TTC549 (cell line): ENCODE measurements around the gene RILPL2.
"Not testable (repeated sequence)": the region's sequence is repeated elsewhere in the genome, so short reads cannot be mapped to it uniquely, and the experiment has no call there.

ENCODE experiments used
- FAIRE-seq: peaks from 2 replicates; lab custom pipeline; 2012; peaks lifted over from hg19 to GRCh38; lab: Jason Lieb, UNC

The RILPL2 gene

DNA sequence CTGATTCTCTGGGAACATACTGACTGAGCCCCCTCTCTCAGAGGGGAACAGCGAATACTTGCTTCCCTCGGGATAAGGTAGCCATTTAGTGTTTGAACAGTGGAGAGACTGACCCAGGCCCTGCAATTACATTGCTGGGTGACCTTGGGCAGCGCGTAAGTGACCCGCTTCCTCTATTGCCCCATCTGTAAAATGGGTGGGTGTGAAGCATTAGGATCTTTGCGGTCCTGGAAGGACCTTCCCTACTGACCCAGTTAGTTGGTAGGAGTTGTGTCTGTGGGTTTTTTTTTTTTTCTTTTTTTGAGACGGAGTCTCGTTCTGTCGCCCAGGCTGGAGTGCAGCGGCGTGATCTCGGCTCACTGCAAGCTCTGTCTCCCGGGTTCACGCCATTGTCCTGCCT lies 53.8 kb downstream of the RILPL2 start:
- FAIRE-seq = no peak

DNA sequence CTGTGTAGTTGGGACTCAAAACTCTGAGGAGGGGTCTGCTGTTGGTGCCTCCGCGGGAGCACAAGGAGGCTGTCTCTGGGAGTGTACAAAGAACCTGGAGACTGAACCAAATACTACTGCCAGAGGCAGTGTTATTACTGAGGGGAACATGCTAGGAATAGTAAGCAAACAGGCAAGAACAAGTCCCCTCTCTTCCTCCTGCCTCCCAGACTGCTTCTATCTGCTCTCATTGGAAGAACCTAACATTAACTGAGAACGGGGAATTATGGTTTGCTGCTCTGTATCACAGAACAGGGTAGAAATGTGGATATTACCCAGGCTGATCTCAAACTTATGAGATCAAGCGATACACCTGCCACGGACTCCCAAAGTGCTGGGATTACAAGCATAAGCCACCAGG lies 57.1 kb downstream of the RILPL2 start:
- no peak for FAIRE-seq

DNA sequence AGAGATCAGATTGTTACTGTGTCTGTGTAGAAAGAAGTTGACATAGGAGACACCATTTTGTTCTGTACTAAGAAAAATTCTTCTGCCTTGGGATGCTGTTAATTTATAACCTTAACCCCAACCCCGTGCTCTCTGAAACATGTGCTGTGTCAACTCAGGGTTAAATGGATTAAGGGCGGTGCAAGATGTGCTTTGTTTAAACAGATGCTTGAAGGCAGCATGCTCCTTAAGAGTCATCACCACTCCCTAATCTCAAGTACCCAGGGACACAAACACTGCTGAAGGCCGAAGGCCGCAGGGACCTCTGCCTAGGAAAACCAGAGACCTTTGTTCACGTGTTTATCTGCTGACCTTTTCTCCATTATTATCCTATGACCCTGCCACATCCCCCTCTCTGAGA lies 64.1 kb downstream of the RILPL2 start:
- FAIRE-seq = not testable (repeated sequence)

DNA sequence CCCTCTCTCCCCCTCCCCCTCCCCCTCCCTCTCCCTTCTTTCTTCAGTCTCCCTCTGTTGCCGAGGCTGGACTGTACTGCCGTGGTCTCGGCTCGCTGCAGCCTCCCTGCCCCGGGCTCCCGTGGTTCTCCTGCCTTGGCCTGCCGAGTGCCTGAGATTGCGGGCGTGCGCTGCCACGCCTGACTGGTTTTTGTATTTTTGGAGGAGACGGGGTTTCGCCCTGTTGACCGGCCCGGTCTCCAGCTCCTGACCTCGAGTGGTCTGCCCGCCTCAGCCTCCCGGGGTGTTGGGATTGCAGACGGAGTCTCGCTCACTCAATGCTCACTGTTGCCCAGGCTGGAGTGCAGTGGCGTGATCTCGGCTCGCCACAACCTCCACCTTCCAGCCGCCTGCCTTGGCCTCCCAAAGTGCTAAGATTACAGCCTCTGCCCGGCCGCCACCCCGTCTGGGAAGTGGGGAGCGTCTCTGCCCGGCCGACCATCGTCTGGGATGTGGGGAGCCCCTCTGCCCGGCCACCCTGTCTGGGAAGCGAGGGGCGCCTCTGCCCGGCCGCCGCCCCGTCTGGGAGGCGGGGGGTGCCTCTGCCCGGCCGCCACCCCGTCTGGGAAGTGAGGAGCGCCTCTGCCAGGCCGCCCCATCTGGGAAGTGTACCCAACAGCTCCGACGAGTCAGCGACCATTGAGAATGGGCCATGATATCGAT lies 64.7 kb downstream of the RILPL2 start:
- not testable (repeated sequence) for FAIRE-seq

DNA sequence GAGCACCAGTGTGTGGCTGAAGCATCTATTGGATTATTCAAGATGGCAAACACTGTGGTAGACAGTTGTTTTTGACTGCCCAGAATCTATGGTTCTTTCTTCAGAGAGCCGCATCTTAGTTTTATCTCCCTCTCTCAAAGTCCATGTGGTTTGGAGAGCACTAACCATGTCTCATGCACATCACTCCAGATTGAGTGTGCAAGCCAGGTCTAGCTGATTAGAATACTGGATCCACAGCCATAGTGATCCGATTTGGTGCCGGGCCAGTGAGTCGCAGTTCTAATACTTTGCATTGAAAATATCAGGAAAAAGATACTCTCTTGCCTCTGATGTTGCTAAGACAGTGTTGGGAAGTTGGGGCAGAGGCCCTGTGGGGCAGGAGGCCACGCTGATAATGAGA lies 67.3 kb downstream of the RILPL2 start:
- no peak for FAIRE-seq

DNA sequence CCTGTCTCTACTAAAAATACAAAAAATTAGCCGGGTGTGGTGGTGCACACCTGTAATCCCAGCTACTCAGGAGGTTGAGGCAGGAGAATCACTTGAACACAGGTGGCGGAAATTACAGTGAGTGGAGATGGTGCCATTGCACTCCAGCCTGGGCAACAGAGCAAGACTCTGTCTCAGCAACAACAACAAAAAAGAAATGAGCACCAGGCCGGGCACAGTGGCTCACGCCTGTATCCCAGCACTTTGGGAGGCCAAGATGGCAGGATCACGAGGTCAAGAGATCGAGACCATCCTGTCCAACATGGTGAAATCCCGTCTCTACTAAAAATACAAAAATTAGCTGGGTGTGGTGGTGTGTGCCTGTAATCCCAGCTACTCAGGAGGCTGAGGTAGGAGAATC lies 68.1 kb downstream of the RILPL2 start:
- FAIRE-seq = not testable (repeated sequence)

DNA sequence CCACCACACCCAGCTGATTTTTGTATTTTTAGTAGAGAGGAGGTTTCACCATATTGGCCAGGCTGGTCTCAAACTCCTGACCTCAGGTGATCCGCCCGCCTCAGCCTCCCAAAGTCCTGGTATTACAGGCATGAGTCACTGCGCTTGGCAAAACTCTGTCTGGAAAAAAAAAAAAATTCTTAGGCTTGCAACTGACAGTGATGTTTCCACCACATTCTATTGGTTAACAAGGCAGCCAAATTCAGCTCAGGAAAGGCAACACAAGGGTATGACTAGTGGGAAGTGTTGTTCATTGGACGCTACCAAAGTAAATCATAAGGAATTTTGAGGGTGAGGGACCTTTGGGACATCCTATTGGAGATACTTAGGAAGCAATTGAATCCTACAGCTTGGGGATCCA lies 69.0 kb downstream of the RILPL2 start:
- no peak for FAIRE-seq
